Loucy (cell line): ENCODE measurements around the gene KPNA4.

ENCODE experiments used
- H2AFZ ChIP-seq: fragments of 200-600 bp; sonication (generic); 2 replicates; pipeline ENCODE4 v1.6.0; 2016; ENCODE audit warnings: antibody characterized with exemption, mild to moderate bottlenecking, low read length, moderate library complexity
- H3F3A ChIP-seq: fragments of 200-600 bp; 2 replicates; pipeline ENCODE4 v1.6.0; 2016; ENCODE audit warnings: antibody characterized with exemption, low read depth, mild to moderate bottlenecking
- H3K27me3 ChIP-seq: fragments of 200-600 bp; sonication (generic); 2 replicates; pipeline ENCODE4 v1.6.1; 2014; ENCODE audit warnings: low read length, mild to moderate bottlenecking; ENCODE audit not compliant: insufficient read depth, poor library complexity, severe bottlenecking
- H3K36me3 ChIP-seq: fragments of 200-600 bp; sonication (generic); 2 replicates; pipeline ENCODE4 v1.6.1; 2016; ENCODE audit warnings: low read length; ENCODE audit not compliant: insufficient read depth
- H3K4me1 ChIP-seq: fragments of 200-600 bp; sonication (generic); 2 replicates; pipeline ENCODE4 v1.5.1; 2014; ENCODE audit warnings: low read length, mild to moderate bottlenecking; ENCODE audit not compliant: insufficient read depth, poor library complexity, severe bottlenecking
- H3K4me2 ChIP-seq: fragments of 200-600 bp; sonication (generic); 2 replicates; pipeline ENCODE4 v1.6.0; 2014; ENCODE audit warnings: antibody characterized with exemption, low read length, low read depth, mild to moderate bottlenecking; ENCODE audit not compliant: poor library complexity, severe bottlenecking
- H3K4me3 ChIP-seq: fragments of 200-600 bp; sonication (generic); 2 replicates; pipeline ENCODE4 v1.5.1; 2014; ENCODE audit warnings: low read length, mild to moderate bottlenecking, mixed read lengths; ENCODE audit not compliant: poor library complexity, severe bottlenecking
- H3K79me2 ChIP-seq: fragments of 200-600 bp; sonication (generic); 2 replicates; pipeline ENCODE4 v1.6.1; 2014; ENCODE audit warnings: low read length; ENCODE audit not compliant: insufficient read depth
- H3K9ac ChIP-seq: fragments of 200-600 bp; sonication (generic); 2 replicates; pipeline ENCODE4 v1.6.0; 2014; ENCODE audit warnings: mild to moderate bottlenecking, low read depth, low read length, moderate library complexity; ENCODE audit not compliant: poor library complexity, severe bottlenecking
- H3K9me2 ChIP-seq: fragments of 200-600 bp; sonication (generic); replicated peaks from 2 replicates; pipeline ENCODE4 v1.6.1; 2016; ENCODE audit warnings: low read depth, low read length, mixed read lengths
- H3K9me3 ChIP-seq: fragments of 200-600 bp; sonication (generic); 2 replicates; pipeline ENCODE4 v1.6.1; 2014; ENCODE audit warnings: mild to moderate bottlenecking, antibody characterized with exemption, low read length, low read depth; ENCODE audit not compliant: insufficient read depth
- H4K20me1 ChIP-seq: fragments of 200-600 bp; sonication (generic); 2 replicates; pipeline ENCODE4 v1.6.0; 2014; ENCODE audit warnings: antibody characterized with exemption, low read length, mild to moderate bottlenecking; ENCODE audit not compliant: insufficient read depth, poor library complexity, severe bottlenecking
- EZH2phosphoT487 ChIP-seq: fragments of 200-600 bp; IDR thresholded peaks from 2 replicates; pipeline ENCODE4 v1.6.1; 2018; ENCODE audit warnings: antibody characterized with exemption, mild to moderate bottlenecking, moderate library complexity, borderline replicate concordance
- TF ChIP-seq, protein P1 (sequence below): fragments of 200-600 bp; sonication (generic); conservative IDR thresholded peaks from 2 replicates; pipeline ENCODE4 v1.5.1; 2014; ENCODE audit warnings: mild to moderate bottlenecking, antibody characterized with exemption, low read length

Gene KPNA4

DNA sequence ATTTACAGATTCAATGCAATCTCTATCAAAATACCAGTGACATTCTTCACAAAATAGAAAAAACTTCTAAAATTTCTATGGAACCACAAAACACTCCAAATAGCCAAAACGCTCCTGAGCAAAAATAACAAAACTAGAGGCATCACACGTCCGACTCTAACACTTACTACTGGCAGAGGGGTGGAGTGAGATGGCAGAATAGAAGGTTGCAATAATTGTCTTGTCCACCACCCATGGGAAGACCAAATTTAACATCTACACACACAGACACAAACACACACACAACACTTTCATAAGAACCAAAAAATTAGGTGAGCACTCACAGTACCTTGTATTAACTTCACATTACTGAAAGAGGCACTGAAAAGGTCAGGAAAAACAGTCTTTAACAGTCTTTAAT is 21.3 kb upstream of the KPNA4 start:
- TF ChIP-seq, protein P1, sequence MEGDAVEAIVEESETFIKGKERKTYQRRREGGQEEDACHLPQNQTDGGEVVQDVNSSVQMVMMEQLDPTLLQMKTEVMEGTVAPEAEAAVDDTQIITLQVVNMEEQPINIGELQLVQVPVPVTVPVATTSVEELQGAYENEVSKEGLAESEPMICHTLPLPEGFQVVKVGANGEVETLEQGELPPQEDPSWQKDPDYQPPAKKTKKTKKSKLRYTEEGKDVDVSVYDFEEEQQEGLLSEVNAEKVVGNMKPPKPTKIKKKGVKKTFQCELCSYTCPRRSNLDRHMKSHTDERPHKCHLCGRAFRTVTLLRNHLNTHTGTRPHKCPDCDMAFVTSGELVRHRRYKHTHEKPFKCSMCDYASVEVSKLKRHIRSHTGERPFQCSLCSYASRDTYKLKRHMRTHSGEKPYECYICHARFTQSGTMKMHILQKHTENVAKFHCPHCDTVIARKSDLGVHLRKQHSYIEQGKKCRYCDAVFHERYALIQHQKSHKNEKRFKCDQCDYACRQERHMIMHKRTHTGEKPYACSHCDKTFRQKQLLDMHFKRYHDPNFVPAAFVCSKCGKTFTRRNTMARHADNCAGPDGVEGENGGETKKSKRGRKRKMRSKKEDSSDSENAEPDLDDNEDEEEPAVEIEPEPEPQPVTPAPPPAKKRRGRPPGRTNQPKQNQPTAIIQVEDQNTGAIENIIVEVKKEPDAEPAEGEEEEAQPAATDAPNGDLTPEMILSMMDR = no peak
- TF ChIP-seq EZH2phosphoT487 = no peak
- H3K9ac ChIP-seq = no peak overlapping the region
- H3F3A ChIP-seq = no peaks in the 10 kb centered on the region
- H3K4me3 ChIP-seq = no peak overlapping the region
- no peaks in the 10 kb centered on the region for H3K9me2 ChIP-seq
- H3K79me2 ChIP-seq = no peaks in the 10 kb centered on the region
- H3K36me3 ChIP-seq = no peaks in the 10 kb centered on the region
- no peak overlapping the region for H2AFZ ChIP-seq
- H4K20me1 ChIP-seq = no peaks in the 10 kb centered on the region
- H3K9me3 ChIP-seq = no peaks in the 10 kb centered on the region
- no peaks in the 10 kb centered on the region for H3K27me3 ChIP-seq
- no peaks in the 10 kb centered on the region for H3K4me1 ChIP-seq
- H3K4me2 ChIP-seq = no peak overlapping the region

DNA sequence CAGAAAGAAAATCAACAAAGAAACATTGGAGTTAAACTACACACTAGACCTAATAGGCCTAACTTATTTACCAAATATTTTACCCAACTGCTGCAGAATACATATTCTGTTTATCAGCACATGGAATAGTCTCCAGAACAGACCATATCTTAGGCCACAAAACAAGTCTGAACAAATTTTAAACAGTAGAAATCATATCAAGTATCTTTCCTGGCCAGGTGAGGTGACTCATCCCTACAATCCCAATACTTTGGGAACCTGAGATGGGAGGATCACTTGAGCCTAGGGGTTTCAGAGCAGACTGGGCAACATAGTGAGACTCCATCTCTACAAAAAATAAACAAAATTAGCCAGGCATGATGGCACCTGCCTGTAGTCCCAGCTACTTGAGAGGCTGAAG is 18.1 kb upstream of the KPNA4 start:
- no peak overlapping the region for H3K4me3 ChIP-seq
- H4K20me1 ChIP-seq = no peaks in the 10 kb centered on the region
- no peak overlapping the region for H2AFZ ChIP-seq
- TF ChIP-seq, protein P1 = no peak
- no peak for TF ChIP-seq EZH2phosphoT487
- no peaks in the 10 kb centered on the region for H3F3A ChIP-seq
- no peaks in the 10 kb centered on the region for H3K79me2 ChIP-seq
- no peak overlapping the region for H3K4me2 ChIP-seq
- no peaks in the 10 kb centered on the region for H3K36me3 ChIP-seq
- H3K9me2 ChIP-seq = no peaks in the 10 kb centered on the region
- H3K27me3 ChIP-seq = no peaks in the 10 kb centered on the region
- H3K4me1 ChIP-seq = no peaks in the 10 kb centered on the region
- H3K9ac ChIP-seq = no peak overlapping the region
- H3K9me3 ChIP-seq = no peaks in the 10 kb centered on the region

DNA sequence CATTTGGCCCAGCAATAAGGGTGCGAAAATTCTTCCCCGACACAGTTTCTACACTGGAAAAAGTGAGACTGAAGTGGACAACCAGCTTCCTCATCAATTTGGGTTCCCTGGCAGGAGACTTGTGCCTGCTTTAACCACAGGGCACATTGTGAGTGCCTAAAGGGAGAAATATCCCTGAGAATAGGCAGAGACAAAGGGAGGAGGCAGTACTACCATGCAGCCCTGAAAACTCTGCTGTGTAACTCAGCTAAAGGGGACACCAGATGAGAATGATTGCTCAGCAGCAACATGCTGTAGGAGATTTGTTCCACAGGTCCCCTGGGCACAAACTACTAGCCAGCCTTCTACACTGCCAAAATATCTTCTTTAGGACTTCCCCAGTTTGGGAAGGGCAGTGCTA is 15.6 kb upstream of the KPNA4 start:
- no peaks in the 10 kb centered on the region for H3K9me3 ChIP-seq
- no peaks in the 10 kb centered on the region for H4K20me1 ChIP-seq
- H3F3A ChIP-seq = no peaks in the 10 kb centered on the region
- H3K4me1 ChIP-seq = no peaks in the 10 kb centered on the region
- H3K4me2 ChIP-seq = no peak overlapping the region
- H2AFZ ChIP-seq = no peak overlapping the region
- no peak overlapping the region for H3K4me3 ChIP-seq
- no peaks in the 10 kb centered on the region for H3K36me3 ChIP-seq
- H3K27me3 ChIP-seq = no peaks in the 10 kb centered on the region
- H3K9ac ChIP-seq = no peak overlapping the region
- no peak for TF ChIP-seq EZH2phosphoT487
- TF ChIP-seq, protein P1 = no peak
- no peaks in the 10 kb centered on the region for H3K9me2 ChIP-seq
- no peaks in the 10 kb centered on the region for H3K79me2 ChIP-seq
